GM18951 (cell line): ENCODE data around the gene COL6A2.

ENCODE experiments used
- POLR2A ChIP-seq: IDR thresholded peaks from 4 replicates; pipeline ENCODE4 v1.6.1; 2011; ENCODE audit warnings: mild to moderate bottlenecking; ENCODE audit not compliant: insufficient read length, insufficient read depth; ENCODE audit errors: extremely low read depth
- in situ Hi-C: fragments of 300-500 bp; cut with MboI; formaldehyde crosslinking; loops from one replicate; pipeline ENCODE4 v1.12.0; 2022; ENCODE audit warnings: low sequenced_read_pairs, mixed read lengths, inconsistent platforms; ENCODE audit not compliant: unreplicated experiment

COL6A2 gene

DNA sequence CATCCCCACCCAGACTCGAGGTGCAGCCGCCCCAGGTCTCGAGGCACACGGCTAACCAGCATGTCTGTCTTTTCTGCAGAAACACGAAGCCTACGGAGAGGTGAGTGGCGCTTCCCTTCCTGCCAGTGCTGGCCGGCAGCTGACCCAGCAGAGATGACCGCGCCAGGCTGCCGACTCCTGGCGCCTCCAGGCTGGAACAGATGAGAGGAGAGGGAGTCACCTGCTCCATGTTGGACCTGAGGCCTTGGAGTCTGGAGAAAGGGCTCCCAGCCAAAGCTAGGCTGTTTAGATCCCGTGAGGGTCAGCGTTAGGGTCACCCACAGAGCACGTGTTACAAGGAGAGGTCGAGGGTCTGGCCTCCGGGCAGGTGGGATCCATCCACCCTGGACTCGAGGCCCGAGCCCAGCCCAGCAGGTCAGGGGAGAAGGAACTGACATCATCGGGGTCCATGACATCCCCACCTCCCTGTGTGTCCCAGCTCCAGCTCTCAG is 14.9 kb downstream of the COL6A2 start:
- in situ Hi-C loops = no loop called here
- no peak for TF ChIP-seq POLR2A

DNA sequence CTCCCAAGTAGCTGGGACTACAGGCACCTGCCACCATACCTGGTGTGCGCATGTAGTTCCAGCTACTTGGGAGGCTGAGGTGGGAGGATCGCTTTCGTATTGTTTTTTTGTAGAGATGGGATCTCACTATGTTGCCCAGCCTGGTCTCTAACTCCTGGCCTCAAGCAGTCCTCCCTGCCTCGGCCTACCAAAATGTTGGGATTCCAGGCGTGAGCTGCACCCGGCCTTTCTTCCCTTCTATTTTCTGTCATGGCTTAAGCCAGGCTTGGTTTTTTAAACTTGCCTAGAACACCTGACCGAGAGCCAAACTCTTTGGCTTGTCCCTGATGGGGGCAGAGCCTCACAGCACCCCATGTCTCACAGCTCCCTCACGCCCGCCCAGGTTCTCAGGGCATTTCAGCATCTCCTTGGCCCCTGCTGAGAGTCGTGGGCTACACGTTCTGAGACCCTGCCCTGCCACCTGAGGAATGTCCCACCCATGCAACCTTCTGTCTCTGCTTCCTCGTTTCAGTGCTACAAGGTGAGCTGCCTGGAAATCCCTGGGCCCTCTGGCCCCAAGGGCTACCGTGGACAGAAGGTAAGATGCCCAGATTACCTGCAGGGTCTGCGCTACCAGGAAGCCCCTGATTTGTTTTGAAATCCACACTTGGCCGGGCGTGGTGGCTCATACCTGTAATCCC is 15.7 kb downstream of the COL6A2 start:
- no peak for TF ChIP-seq POLR2A
- in situ Hi-C loops = no loop called here

DNA sequence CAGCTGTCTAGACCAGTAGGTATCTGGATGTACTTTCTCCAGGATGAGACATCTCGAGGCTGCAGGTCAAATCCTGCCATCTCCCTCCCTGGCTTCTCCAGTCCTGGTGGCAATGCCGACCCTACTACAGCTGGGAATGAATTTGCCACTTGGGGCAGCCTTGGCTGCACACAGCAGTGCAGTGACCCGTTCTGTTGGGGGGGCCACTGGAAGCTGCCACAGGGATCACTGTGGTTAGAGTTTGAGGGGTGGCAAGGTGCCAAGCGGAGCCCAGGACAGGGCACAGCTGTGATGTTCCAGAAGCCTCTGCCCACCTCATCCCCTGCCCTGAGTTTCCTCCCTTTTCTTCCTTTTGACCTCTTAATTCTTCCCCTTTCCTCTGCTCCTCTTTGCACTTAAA is 17.1 kb downstream of the COL6A2 start:
- no peak for TF ChIP-seq POLR2A
- in situ Hi-C loops = no loop called here

DNA sequence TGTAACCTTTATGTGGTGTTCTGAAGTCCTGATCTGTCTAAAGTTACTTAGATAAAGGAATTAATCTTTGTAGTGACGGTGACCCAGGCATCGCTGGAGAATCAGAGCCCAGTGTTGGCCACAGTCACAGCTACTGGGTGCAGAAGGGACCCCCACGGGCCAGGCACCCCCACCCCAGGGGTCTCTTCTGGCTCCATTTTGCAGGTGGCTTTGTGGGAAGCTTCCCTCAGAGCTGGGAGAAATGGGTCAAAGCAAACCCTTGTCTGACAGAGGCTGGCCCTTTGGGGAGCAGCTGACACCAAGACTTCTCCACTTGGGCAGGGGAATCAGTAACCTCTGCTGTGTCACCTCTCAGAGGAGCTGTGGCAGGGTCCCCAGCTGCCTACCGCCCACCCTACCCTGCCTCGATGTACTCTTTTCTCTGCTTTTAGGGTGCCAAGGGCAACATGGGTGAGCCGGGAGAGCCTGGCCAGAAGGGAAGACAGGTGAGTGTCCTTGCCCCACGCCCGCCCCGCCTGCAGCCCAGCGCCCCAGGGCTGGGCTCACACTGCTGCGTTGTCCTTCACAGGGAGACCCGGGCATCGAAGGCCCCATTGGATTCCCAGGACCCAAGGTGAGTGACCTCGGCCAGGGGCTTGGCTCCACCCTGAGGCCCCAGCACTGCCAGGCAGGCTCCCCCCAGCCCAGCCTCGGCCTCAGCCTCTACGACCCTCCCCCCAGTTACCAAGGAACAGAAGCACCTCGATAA is 17.7 kb downstream of the COL6A2 start:
- no peak for TF ChIP-seq POLR2A
- in situ Hi-C loops = no loop called here

GRCh38 chr21:46116189-46116775 is 18.4 kb downstream of the COL6A2 start:
- TF ChIP-seq POLR2A = no peak
- in situ Hi-C loops = no loop called here

GRCh38 chr21:46116776-46117585 is 19.1 kb downstream of the COL6A2 start:
- TF ChIP-seq POLR2A = no peak
- in situ Hi-C loops = no loop called here

- in situ Hi-C loops = no loop called here
Measured at GRCh38 chr21:46117586-46118315, 19.8 kb downstream of the COL6A2 start.

GRCh38 chr21:46118316-46119143 is 20.6 kb downstream of the COL6A2 start:
- no peak for TF ChIP-seq POLR2A
- in situ Hi-C loops = no loop called here

More at GRCh38 chr21:46117586-46118315, 19.8 kb downstream of the COL6A2 start:
- TF ChIP-seq POLR2A = no peak

DNA sequence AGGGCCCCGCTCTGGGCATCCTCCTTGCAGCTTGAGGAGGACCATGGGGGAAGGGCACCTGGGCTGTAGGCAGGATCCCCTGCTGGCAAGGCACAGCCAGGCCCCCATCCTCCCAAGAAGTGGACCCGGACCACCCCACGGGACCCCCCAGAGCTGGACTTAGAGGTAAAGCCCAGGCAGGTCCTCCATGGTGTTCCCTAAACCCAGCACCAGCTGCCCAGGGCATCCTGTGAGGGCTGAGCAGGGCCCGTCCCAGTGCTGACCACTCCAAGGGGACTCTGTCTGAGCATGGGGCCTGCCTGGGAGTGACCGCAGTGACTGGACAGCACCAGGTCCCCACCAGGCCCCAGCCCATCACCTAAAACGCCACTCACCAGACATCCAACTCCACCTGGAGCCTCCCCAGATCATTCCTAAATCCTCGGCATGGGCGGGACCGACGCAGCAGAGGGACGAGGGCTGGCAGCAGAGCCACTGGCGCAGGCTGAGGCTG is 21.3 kb downstream of the COL6A2 start:
- TF ChIP-seq POLR2A = no peak
- in situ Hi-C loops = no loop called here

- in situ Hi-C loops = no loop called here
- TF ChIP-seq POLR2A = no peak
Measured at GRCh38 chr21:46119637-46120271, 21.8 kb downstream of the COL6A2 start.
